ENCODE data around the gene FOXK1. TPM values are rescaled to one million over a fixed set of nuclear protein-coding genes. Genes with fewer than 3 reads are reported as not detected.
A peak's percentile ranks its signal among the peaks of the same experiment; 100 is the strongest.

The FOXK1 gene
- total RNA-seq, 2 experiments from 2014 or later, result 38.5 to 39.6 TPM

- H3K9me3 Mint-ChIP-seq, result no peaks in the 10 kb centered on the region
- peaks cover 23% of the 10 kb centered on the region for H3K36me3 Mint-ChIP-seq (ENCODE audit: low read depth)
- ChIA-PET POLR2A (interaction anchor here (1.5 kb wide), 1 partner anchor 121 kb away, joined by 3 read pairs; no protein-coding TSS in a partner anchor), CTCF (interaction anchor here (1.4 kb wide), 1 partner anchor 8 kb away, joined by 3 read pairs; no protein-coding TSS in a partner anchor)
- H3K27me3 Mint-ChIP-seq, result no peaks in the 10 kb centered on the region
- H3K4me3 Mint-ChIP-seq, result no peak overlapping the region
- DNase-seq, result no peak
- no peaks in the 10 kb centered on the region for H3K4me1 Mint-ChIP-seq (ENCODE audit: low read depth)
- no peak for TF ChIP-seq CTCF (IDR thresholded peaks at IDR 0.05)
- no peak for ATAC-seq
- intact Hi-C loops (cut with micrococcal nuclease), result no loop called here
- H3K27ac Mint-ChIP-seq, result no peak overlapping the region
Observed at GRCh38 chr7:4763091-4763793, 81.1 kb downstream of the FOXK1 start.

- intact Hi-C loops (cut with micrococcal nuclease), result no loop called here
- H3K27ac Mint-ChIP-seq, result no peak overlapping the region
Observed at GRCh38 chr7:4763794-4764185, 81.7 kb downstream of the FOXK1 start.

GRCh38 chr7:4764402-4765007, 82.4 kb downstream of the FOXK1 start:
- TF ChIP-seq CTCF (IDR thresholded peaks at IDR 0.05), result no peak
- Mint-ChIP-seq H3K4me1 (ENCODE audit: low read depth) (no peaks in the 10 kb centered on the region), H3K36me3 (ENCODE audit: low read depth) (peaks cover 22% of the 10 kb centered on the region), H3K27me3 (no peaks in the 10 kb centered on the region), H3K9me3 (no peaks in the 10 kb centered on the region), H3K27ac (peak overlapping the region; percentile 18), H3K4me3 (no peak overlapping the region)
- intact Hi-C loops (cut with micrococcal nuclease), result no loop called here
- DNase-seq, result no peak
- POLR2A ChIA-PET, result no interaction called here
- no peak for ATAC-seq
- CTCF ChIA-PET, result interaction anchor here (1.4 kb wide), 1 partner anchor 10 kb away, joined by 3 read pairs; no protein-coding TSS in a partner anchor

More at GRCh38 chr7:4763794-4764185, 81.7 kb downstream of the FOXK1 start:
- Mint-ChIP-seq H3K4me1 (ENCODE audit: low read depth) (no peaks in the 10 kb centered on the region), H3K9me3 (no peaks in the 10 kb centered on the region), H3K4me3 (no peak overlapping the region), H3K36me3 (ENCODE audit: low read depth) (peaks cover 23% of the 10 kb centered on the region), H3K27me3 (no peaks in the 10 kb centered on the region)
- no peak for DNase-seq
- ATAC-seq, result no peak
- ChIA-PET POLR2A (interaction anchor here (1.5 kb wide), 1 partner anchor 122 kb away, joined by 3 read pairs; no protein-coding TSS in a partner anchor), CTCF (interaction anchor here (1.4 kb wide), 1 partner anchor 9 kb away, joined by 3 read pairs; no protein-coding TSS in a partner anchor)
- no peak for TF ChIP-seq CTCF (IDR thresholded peaks at IDR 0.05)

DNA sequence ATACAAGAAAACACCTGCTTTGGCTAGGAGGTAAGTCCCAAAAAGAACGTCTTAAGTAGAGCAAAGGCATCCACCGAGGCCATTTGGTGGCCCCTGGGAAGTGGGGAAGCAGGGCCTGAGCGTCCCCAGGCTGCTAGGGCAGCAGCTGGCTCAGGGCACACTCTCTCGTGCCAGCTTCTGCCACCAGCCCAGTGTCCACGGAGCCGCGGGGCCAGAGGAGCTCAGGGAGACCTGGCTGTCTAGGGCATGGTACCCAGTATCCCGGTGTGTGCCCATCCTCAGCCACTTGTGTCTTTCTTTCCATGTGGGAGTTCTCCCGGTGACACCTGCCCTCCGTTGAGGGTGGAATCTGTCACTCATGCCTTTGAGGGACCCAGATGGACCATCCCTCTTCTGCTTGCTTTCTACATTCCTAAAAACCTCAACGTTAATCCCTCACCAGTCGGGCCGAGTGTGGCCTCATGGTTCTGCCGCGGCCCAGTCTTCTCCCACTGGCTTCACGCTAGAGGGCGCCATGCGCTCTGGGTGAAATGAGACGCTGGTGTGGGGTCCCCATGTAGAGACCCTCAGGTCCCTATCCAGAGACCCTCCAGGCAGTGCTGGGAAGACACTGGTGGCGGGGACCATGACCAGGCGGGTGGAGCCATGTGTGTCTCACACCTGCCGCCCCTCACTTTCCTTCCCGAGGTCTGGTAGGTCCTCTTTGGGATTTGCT, 83.8 kb downstream of the FOXK1 start:
- DNase-seq (no peak), ATAC-seq (no peak)
- H3K36me3 Mint-ChIP-seq (ENCODE audit: low read depth), result peaks cover 14% of the 10 kb centered on the region
- ChIA-PET CTCF (no interaction called here), POLR2A (interaction anchor here (0.8 kb wide), 2 partner anchors 9 to 124 kb away, joined by 3 to 5 read pairs; partner anchors contain the start of gene AP5Z1)
- H3K27ac Mint-ChIP-seq, result no peak overlapping the region
- H3K4me1 Mint-ChIP-seq (ENCODE audit: low read depth), result peaks cover 5% of the 10 kb centered on the region
- TF ChIP-seq CTCF (IDR thresholded peaks at IDR 0.05), result no peak
- no peaks in the 10 kb centered on the region for H3K9me3 Mint-ChIP-seq
- H3K4me3 Mint-ChIP-seq, result no peak overlapping the region
- no peaks in the 10 kb centered on the region for H3K27me3 Mint-ChIP-seq
- intact Hi-C loops (cut with micrococcal nuclease), result no loop called here
